ENCODE results near the gene WASF2. TPM values are rescaled to one million over a fixed set of nuclear protein-coding genes. Genes with fewer than 3 reads are reported as not detected.

The WASF2 gene
- total RNA-seq, 1 experiment from 2014 or later, result 20.7 TPM

GRCh38 chr1:27383661-27384060 is 106.3 kb downstream of the WASF2 start:
- no peaks in the 10 kb centered on the region for H3K36me3 ChIP-seq (ENCODE audit: low read depth, low read length)
- no peaks in the 10 kb centered on the region for H3K9me2 ChIP-seq (replicated peaks; ENCODE audit: low read length)
- H3K4me2 ChIP-seq (ENCODE audit: low read length), result no peak overlapping the region
- no peak overlapping the region for H3K4me3 ChIP-seq (ENCODE audit: low read length)
- no peaks in the 10 kb centered on the region for H3F3A ChIP-seq (ENCODE audit: low read length, unreplicated experiment)
- no peaks in the 10 kb centered on the region for H3K27me3 ChIP-seq (ENCODE audit: low read length)
- no peak for TF ChIP-seq EZH2phosphoT487 (IDR thresholded peaks at IDR 0.05; ENCODE audit: borderline replicate concordance, low read length)
- TF ChIP-seq EZH2 (IDR thresholded peaks at IDR 0.05; ENCODE audit: low read length, unreplicated experiment), result no peak
- no peak for TF ChIP-seq CTCF (conservative IDR thresholded peaks at IDR 0.05; ENCODE audit: low read depth, low read length)
- no peaks in the 10 kb centered on the region for H3K79me2 ChIP-seq (ENCODE audit: low read length)
- no peaks in the 10 kb centered on the region for H3K4me1 ChIP-seq (ENCODE audit: insufficient read depth, low read length)
- H3K27ac ChIP-seq (ENCODE audit: low read length), result no peak overlapping the region
- ATAC-seq (no peak), DNase-seq (no peak)
- H4K20me1 ChIP-seq (ENCODE audit: low read length), result no peaks in the 10 kb centered on the region
- H3K9ac ChIP-seq (ENCODE audit: low read length), result no peak overlapping the region
- no peak overlapping the region for H2AFZ ChIP-seq (ENCODE audit: low read length)
- H3K9me3 ChIP-seq (ENCODE audit: low read length), result no peaks in the 10 kb centered on the region
- intact Hi-C loops (cut with micrococcal nuclease), result no loop called here
- BruUV-seq (replicated peaks), result no TSS peak
- POLR2A ChIA-PET (ENCODE audit: unreplicated experiment), result no interaction called here
- CTCF ChIA-PET, result no interaction called here

GRCh38 chr1:27383039-27383605 is 106.8 kb downstream of the WASF2 start, which contains the start of gene CD164L2:
Gene CD164L2, minus strand, starts transcription at chr1:27383333. Its CDS starts 94 bp downstream, at chr1:27383239.
- Histone ChIP-seq H3K4me2 (ENCODE audit: low read length) (peak within 1 kb of the TSS; percentile 60), H3K4me3 (ENCODE audit: low read length) (peak within 1 kb of the TSS; percentile 50)
- CTCF ChIA-PET, result no interaction called here

More at GRCh38 chr1:27383039-27383605, 106.8 kb downstream of the WASF2 start, which contains the start of gene CD164L2:
- no peak for TF ChIP-seq CTCF (conservative IDR thresholded peaks at IDR 0.05; ENCODE audit: low read depth, low read length)
- Histone ChIP-seq H3F3A (ENCODE audit: low read length, unreplicated experiment) (no peaks in the 10 kb centered on the region), H3K9me2 (replicated peaks; ENCODE audit: low read length) (no peaks in the 10 kb centered on the region), H4K20me1 (ENCODE audit: low read length) (no peaks in the 10 kb centered on the region), H3K27ac (ENCODE audit: low read length) (no peak within 1 kb of the TSS), H3K9ac (ENCODE audit: low read length) (no peak within 1 kb of the TSS), H3K9me3 (ENCODE audit: low read length) (no peaks in the 10 kb centered on the region), H3K27me3 (ENCODE audit: low read length) (no peaks in the 10 kb centered on the region), H3K4me1 (ENCODE audit: insufficient read depth, low read length) (no peaks in the 10 kb centered on the region), H2AFZ (ENCODE audit: low read length) (no peak within 1 kb of the TSS), H3K36me3 (ENCODE audit: low read depth, low read length) (no peaks in the 10 kb centered on the region), H3K79me2 (ENCODE audit: low read length) (no peaks in the 10 kb centered on the region)
- ATAC-seq (peak; percentile 75), DNase-seq (peak; percentile 54)
- POLR2A ChIA-PET (ENCODE audit: unreplicated experiment), result no interaction called here
- intact Hi-C loops (cut with micrococcal nuclease), result no loop called here
- BruUV-seq (replicated peaks), result no TSS peak

All from PC-3 (cell line).